Neural crest cell (in vitro differentiated cells): ENCODE measurements around the gene CHCHD6. TPM values are rescaled to one million over a fixed set of nuclear protein-coding genes. Genes with fewer than 3 reads are reported as not detected.

Experiments
- DNase-seq: peaks from one replicate; pipeline ENCODE4 v3.0.0; 2021; ENCODE audit warnings: low read depth, mixed read lengths, low spot score
- H3K27ac Mint-ChIP-seq: one replicate; pipeline ENCODE4 v1.8.0; 2021; ENCODE audit warnings: mild to moderate bottlenecking, mixed read lengths; ENCODE audit not compliant: unreplicated experiment
- H3K27me3 Mint-ChIP-seq: 2 replicates; pipeline ENCODE4 v1.8.0; 2021; ENCODE audit warnings: low read depth, mild to moderate bottlenecking, mixed read lengths
- H3K36me3 Mint-ChIP-seq: 2 replicates; pipeline ENCODE4 v1.8.0; 2021; ENCODE audit warnings: low read depth, mild to moderate bottlenecking, mixed read lengths
- H3K4me1 Mint-ChIP-seq: 2 replicates; pipeline ENCODE4 v1.8.0; 2021; ENCODE audit warnings: mixed read lengths
- H3K4me3 Mint-ChIP-seq: one replicate; pipeline ENCODE4 v1.8.0; 2021; ENCODE audit warnings: mild to moderate bottlenecking, mixed read lengths
- H3K9me3 Mint-ChIP-seq: 2 replicates; pipeline ENCODE4 v1.8.0; 2021; ENCODE audit warnings: mixed read lengths
- total RNA-seq: library from RNA; stranded (reverse); gene quantifications from 2 replicates; pipeline ENCODE4 v1.2.1, GENCODE V29; 2021
- TF ChIP-seq, protein P1 (sequence below): fragments of 200-600 bp; sonication (generic); conservative IDR thresholded peaks from 2 replicates; pipeline ENCODE4 v1.5.0; 2021; ENCODE audit warnings: antibody characterized with exemption, mild to moderate bottlenecking

The CHCHD6 gene
- total RNA-seq, 1 donor from 2014 or later, result 32.9 TPM

DNA sequence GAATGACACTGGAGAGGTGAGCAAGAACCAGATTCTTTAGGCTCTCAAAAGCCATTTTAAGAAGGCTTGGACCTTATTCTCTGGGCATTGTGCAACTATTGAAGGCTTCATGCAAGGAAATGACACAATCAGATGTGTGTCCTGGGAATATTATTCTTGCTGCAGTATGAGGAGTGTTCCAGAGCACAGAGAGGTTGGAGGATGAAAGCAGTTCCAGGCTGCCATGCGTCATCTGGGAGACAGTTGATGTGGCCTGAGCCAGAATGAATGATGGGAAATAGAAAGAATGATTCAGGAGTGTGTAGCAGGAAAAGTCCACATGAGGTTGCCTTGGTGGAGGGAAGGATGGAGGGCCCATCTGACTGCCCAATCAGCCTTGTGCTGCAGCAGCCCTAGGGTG lies 123.1 kb downstream of the CHCHD6 start:
- H3K36me3 Mint-ChIP-seq, result no peaks in the 10 kb centered on the region
- no peaks in the 10 kb centered on the region for H3K9me3 Mint-ChIP-seq
- H3K4me1 Mint-ChIP-seq, result no peaks in the 10 kb centered on the region
- H3K27me3 Mint-ChIP-seq, result no peaks in the 10 kb centered on the region
- no peak overlapping the region for H3K4me3 Mint-ChIP-seq
- TF ChIP-seq, protein P1, sequence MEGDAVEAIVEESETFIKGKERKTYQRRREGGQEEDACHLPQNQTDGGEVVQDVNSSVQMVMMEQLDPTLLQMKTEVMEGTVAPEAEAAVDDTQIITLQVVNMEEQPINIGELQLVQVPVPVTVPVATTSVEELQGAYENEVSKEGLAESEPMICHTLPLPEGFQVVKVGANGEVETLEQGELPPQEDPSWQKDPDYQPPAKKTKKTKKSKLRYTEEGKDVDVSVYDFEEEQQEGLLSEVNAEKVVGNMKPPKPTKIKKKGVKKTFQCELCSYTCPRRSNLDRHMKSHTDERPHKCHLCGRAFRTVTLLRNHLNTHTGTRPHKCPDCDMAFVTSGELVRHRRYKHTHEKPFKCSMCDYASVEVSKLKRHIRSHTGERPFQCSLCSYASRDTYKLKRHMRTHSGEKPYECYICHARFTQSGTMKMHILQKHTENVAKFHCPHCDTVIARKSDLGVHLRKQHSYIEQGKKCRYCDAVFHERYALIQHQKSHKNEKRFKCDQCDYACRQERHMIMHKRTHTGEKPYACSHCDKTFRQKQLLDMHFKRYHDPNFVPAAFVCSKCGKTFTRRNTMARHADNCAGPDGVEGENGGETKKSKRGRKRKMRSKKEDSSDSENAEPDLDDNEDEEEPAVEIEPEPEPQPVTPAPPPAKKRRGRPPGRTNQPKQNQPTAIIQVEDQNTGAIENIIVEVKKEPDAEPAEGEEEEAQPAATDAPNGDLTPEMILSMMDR, result no peak
- no peak for DNase-seq
- no peak overlapping the region for H3K27ac Mint-ChIP-seq

DNA sequence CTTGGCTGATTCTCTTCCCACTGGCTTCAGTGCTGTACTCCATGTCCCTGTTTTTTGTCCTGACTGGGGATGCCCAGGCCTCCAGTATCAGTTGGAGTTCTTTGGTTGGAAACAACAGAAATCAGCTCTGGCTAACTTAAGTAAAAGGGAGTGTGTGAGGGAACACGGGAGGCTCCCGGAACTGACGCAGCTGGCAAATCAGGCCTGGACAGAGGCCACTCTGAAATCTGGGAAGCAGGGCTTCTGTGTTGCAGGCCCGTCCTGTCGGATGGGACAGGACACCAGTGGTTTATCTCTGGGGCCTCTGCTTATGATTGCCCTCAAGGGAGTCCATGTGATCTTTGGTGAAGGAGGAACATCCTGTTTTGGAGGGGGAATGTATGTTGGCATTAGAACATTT lies 124.3 kb downstream of the CHCHD6 start:
- no peak for DNase-seq
- peak overlapping the region; percentile 64 for H3K27ac Mint-ChIP-seq
- TF ChIP-seq, protein P1, result no peak
- H3K36me3 Mint-ChIP-seq, result no peaks in the 10 kb centered on the region
- H3K4me1 Mint-ChIP-seq, result no peaks in the 10 kb centered on the region
- H3K27me3 Mint-ChIP-seq, result no peaks in the 10 kb centered on the region
- H3K4me3 Mint-ChIP-seq, result no peak overlapping the region
- no peaks in the 10 kb centered on the region for H3K9me3 Mint-ChIP-seq

DNA sequence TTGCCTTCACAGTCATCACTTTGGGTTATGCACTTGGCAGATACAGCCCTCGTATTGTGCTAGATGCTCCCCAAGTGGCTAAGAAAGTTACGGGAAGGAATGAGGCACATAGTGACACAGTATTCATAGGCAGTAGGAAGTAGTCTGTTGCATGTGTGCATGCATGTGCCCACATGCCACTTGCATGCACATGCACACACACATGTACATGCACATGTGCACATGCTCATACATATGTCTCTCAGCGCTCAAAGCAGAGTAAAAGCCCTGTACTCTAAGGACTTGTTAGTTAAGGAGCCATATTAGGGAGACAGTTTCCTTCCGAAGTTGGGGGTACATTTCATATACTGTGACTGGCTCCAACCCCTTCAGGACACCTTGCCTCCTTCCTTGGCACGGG lies 128.9 kb downstream of the CHCHD6 start:
- H3K4me1 Mint-ChIP-seq, result no peaks in the 10 kb centered on the region
- TF ChIP-seq, protein P1, result no peak
- no peak overlapping the region for H3K4me3 Mint-ChIP-seq
- DNase-seq, result no peak
- no peaks in the 10 kb centered on the region for H3K9me3 Mint-ChIP-seq
- no peaks in the 10 kb centered on the region for H3K36me3 Mint-ChIP-seq
- no peaks in the 10 kb centered on the region for H3K27me3 Mint-ChIP-seq
- H3K27ac Mint-ChIP-seq, result no peak overlapping the region

DNA sequence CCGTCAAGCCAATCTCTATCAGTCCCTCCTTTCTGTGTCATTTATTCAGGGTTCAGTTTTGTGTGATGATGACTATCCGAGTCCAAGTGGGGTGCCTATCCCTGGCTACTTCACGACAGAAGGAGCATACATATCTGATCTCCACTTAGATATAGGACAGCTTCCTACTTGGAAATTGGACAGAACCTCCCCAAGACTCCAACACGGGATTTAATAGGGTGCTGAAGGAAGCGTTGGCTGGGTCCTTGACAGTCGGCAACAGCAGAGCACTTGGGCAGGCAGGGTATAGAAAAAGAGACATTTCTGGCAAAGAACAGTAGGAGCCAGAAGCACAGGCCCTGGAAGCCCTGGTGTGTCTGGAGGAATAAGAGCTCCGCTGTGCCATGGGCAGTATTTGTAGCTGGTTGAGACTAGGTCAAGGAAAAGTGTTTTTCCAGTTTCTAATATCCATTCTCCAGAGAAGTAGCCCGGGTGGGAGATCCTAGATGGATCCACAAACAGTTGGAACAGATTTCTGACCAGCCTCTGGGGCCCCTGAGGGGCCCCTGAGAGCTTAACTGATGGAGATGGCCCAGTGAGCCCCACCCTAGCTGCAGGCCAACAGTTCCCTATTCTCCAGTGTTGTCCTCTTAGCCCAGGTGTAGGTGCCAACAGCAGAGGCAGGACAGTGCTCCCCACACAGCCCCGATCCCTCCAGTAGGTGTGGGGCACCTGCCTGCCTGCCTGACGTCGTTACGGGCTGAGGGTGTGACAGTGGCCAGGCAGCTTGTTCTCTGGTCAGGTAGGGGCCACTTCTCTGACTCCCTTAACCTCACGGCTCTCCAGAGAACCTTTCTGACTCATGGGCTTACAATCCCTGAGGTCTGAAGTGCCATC lies 130.8 kb downstream of the CHCHD6 start:
- Mint-ChIP-seq H3K27ac (no peak overlapping the region), H3K4me3 (no peak overlapping the region), H3K36me3 (no peaks in the 10 kb centered on the region), H3K27me3 (no peaks in the 10 kb centered on the region), H3K4me1 (no peaks in the 10 kb centered on the region), H3K9me3 (no peaks in the 10 kb centered on the region)
- TF ChIP-seq, protein P1, result no peak
- DNase-seq, result no peak

DNA sequence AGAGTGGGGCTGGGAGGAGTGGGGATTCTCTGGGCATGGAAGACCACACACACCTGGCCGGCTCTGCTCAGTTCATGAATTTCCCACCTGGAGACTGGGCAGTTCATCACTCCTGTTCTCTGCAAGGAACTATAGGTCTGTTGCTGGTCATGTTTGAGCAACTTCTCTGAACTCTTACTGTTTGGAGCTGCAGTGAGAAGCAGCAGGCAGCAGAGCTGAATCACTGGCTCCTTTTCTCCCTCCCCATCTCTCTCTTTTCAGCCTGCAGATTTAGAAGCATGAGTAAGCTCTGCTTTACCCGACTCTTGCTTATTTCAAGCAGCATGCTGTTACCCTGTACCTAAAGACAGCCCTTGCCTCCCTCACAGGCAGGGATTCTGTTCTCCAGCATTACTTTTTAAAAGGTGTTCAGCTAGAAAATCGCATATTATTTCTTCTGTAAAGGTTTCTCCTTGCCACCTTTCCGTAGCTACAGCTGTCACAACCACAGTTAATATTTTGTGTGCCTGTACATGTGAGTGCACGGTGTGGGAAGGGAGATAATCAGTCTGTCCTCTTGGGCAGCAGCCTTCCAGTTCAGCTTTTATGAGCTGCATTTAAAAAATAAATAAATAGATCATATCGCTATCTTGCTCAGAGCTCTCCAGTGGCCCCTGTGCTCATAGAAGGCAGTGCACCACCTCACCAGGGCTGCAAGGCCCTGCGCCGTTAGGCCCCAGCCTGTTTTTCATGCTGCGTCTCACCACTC lies 131.6 kb downstream of the CHCHD6 start:
- Mint-ChIP-seq H3K36me3 (no peaks in the 10 kb centered on the region), H3K4me1 (no peaks in the 10 kb centered on the region), H3K4me3 (no peak overlapping the region), H3K27ac (no peak overlapping the region), H3K27me3 (no peaks in the 10 kb centered on the region), H3K9me3 (no peaks in the 10 kb centered on the region)
- DNase-seq, result no peak
- TF ChIP-seq, protein P1, result peak; percentile 18
